GM18517 (cell line): ENCODE data around the gene CTSC.
A peak's percentile ranks its signal among the peaks of the same experiment; 100 is the strongest.
"Not testable (repeated sequence)": the region's sequence is repeated elsewhere in the genome, so short reads cannot be mapped to it uniquely, and the experiment has no call there.

Experiments
- ATAC-seq: cut with Tn5 transposase; IDR thresholded peaks from one replicate; pipeline ENCODE4 v1.9.1; 2021; ENCODE audit warnings: mild to moderate bottlenecking, moderate library complexity; ENCODE audit not compliant: unreplicated experiment

CTSC gene

GRCh38 chr11:88322881-88323280 is 14.7 kb downstream of the CTSC start:
- ATAC-seq: not testable (repeated sequence)

GRCh38 chr11:88321412-88321811 is 16.1 kb downstream of the CTSC start:
- not testable (repeated sequence) for ATAC-seq

- ATAC-seq: no peak
Measured at GRCh38 chr11:88320149-88320559, 17.4 kb downstream of the CTSC start.

- ATAC-seq: no peak
Measured at GRCh38 chr11:88318017-88318416, 19.5 kb downstream of the CTSC start.

- no peak for ATAC-seq
Measured at GRCh38 chr11:88317536-88317935, 20.0 kb downstream of the CTSC start.

- ATAC-seq: no peak
Measured at GRCh38 chr11:88315981-88316441, 21.5 kb downstream of the CTSC start.

- ATAC-seq: no peak
Measured at GRCh38 chr11:88315015-88315414, 22.5 kb downstream of the CTSC start.

GRCh38 chr11:88313441-88313840 is 24.1 kb downstream of the CTSC start:
- no peak for ATAC-seq

- no peak for ATAC-seq
Measured at GRCh38 chr11:88312628-88313027, 24.9 kb downstream of the CTSC start.

- no peak for ATAC-seq
Measured at GRCh38 chr11:88310246-88310645, 27.3 kb downstream of the CTSC start.

- no peak for ATAC-seq
Measured at GRCh38 chr11:88308576-88308975, 29.0 kb downstream of the CTSC start.

- ATAC-seq: peak; percentile 79
Measured at GRCh38 chr11:88307749-88308425, 29.6 kb downstream of the CTSC start.

- no peak for ATAC-seq
Measured at GRCh38 chr11:88306785-88307184, 30.8 kb downstream of the CTSC start.

GRCh38 chr11:88305430-88305829 is 32.1 kb downstream of the CTSC start:
- ATAC-seq: no peak

GRCh38 chr11:88304352-88304751 is 33.2 kb downstream of the CTSC start:
- ATAC-seq: no peak

GRCh38 chr11:88303037-88303436 is 34.5 kb downstream of the CTSC start:
- no peak for ATAC-seq

GRCh38 chr11:88301488-88302140 is 35.9 kb downstream of the CTSC start:
- peak; percentile 56 for ATAC-seq

GRCh38 chr11:88300888-88301487 is 36.5 kb downstream of the CTSC start:
- ATAC-seq: peak; percentile 88

GRCh38 chr11:88297863-88298262 is 39.7 kb downstream of the CTSC start:
- no peak for ATAC-seq

GRCh38 chr11:88297421-88297820 is 40.1 kb downstream of the CTSC start:
- ATAC-seq: no peak

- no peak for ATAC-seq
Measured at GRCh38 chr11:88295028-88295427, 42.5 kb downstream of the CTSC start.

- no peak for ATAC-seq
Measured at GRCh38 chr11:88293931-88294330, 43.6 kb downstream of the CTSC start.
